Measurements from ENCODE around the gene ZDHHC11. TPM values are rescaled to one million over a fixed set of nuclear protein-coding genes. Genes with fewer than 3 reads are reported as not detected.

The ZDHHC11 gene
- total and polyA plus RNA-seq, 2 of the 4 experiments (the other 2 are of a cell fraction): 0.36 to 1.6 TPM

- no peak overlapping the region for H2AFZ ChIP-seq (replicated peaks; ENCODE audit: low read length, poor library complexity)
- no peak overlapping the region for H4K91ac ChIP-seq (ENCODE audit: insufficient read depth, low read depth, low read length)
- H3K9ac ChIP-seq (ENCODE audit: low read depth, low read length): no peak overlapping the region
- H3K9me3 ChIP-seq (ENCODE audit: control insufficient read depth, insufficient read depth, low read length): no peaks in the 10 kb centered on the region
- no peaks in the 10 kb centered on the region for H3K27me3 ChIP-seq (ENCODE audit: control insufficient read depth, insufficient read depth, low read length)
- intact Hi-C loops (cut with micrococcal nuclease) (no loop called here), in situ Hi-C loops (cut with MboI; ENCODE audit: low sequenced_read_pairs) (no loop called here), dilution Hi-C loops (cut with HindIII; ENCODE audit: low sequenced_read_pairs, unreplicated experiment) (no loop called here)
- no peak overlapping the region for H2BK5ac ChIP-seq (ENCODE audit: low read depth, low read length, poor library complexity, severe bottlenecking)
- ATAC-seq (ENCODE audit: low read depth): no peak
- no peak overlapping the region for H2AK5ac ChIP-seq (ENCODE audit: low read depth, low read length)
- H3K36me3 ChIP-seq (ENCODE audit: control insufficient read depth, insufficient read depth, low read length): peaks cover 75% of the 10 kb centered on the region
- no peak overlapping the region for H3K27ac ChIP-seq (ENCODE audit: insufficient read depth, low read length)
- no peak overlapping the region for H2BK20ac ChIP-seq (ENCODE audit: low read depth, low read length)
- no peak for DNase-seq
- H3K14ac ChIP-seq (replicated peaks; ENCODE audit: low read depth, low read length): no peak overlapping the region
- peaks cover 29% of the 10 kb centered on the region for H4K20me1 ChIP-seq (ENCODE audit: insufficient read depth, low read length)
- H3K4me3 ChIP-seq (ENCODE audit: insufficient read depth, low read depth, low read length): no peak overlapping the region
- 97% methylated on average over 14 of the region's 33 CpGs; no CpG with 5 or more reads in 1 of the 2 experiments for WGBS, 2 experiments (ENCODE audit: extremely low coverage in 2 of 2, insufficient read length in 1 of 2)
- TF ChIP-seq SMC3 (IDR thresholded peaks at IDR 0.05; ENCODE audit: low read depth, low read length): no peak
- no peak for TF ChIP-seq CTCF (conservative IDR thresholded peaks at IDR 0.05; ENCODE audit: low read depth, low read length)
- no peak for TF ChIP-seq RCOR1 (IDR thresholded peaks at IDR 0.05; ENCODE audit: insufficient replicate concordance, low read length)
- TF ChIP-seq RFX5 (IDR thresholded peaks at IDR 0.05; ENCODE audit: low read depth, low read length): no peak
- POLR2A ChIA-PET (ENCODE audit: unreplicated experiment): no interaction called here
- H3K79me1 ChIP-seq (ENCODE audit: low read depth in 1 of 2, low read length in 2 of 2): peaks cover 30 to 36% of the 10 kb centered on the region in 2 experiments
- no peak overlapping the region for H3K4me2 ChIP-seq (ENCODE audit: low read depth, low read length)
- H4K5ac ChIP-seq (ENCODE audit: low read depth, low read length): no peak overlapping the region
- CTCF ChIA-PET: no interaction called here
- H2BK120ac ChIP-seq (ENCODE audit: low read depth, low read length): no peak overlapping the region
- no peak overlapping the region for H2AK9ac ChIP-seq (replicated peaks; ENCODE audit: low read depth, low read length, poor library complexity)
- H3K4ac ChIP-seq (ENCODE audit: low read depth, low read length): no peak overlapping the region
- no peak overlapping the region for H3K18ac ChIP-seq (ENCODE audit: low read depth, low read length)
- no peak overlapping the region for H4K8ac ChIP-seq (ENCODE audit: low read depth in 2 of 2, low read length in 2 of 2)
- no peaks in the 10 kb centered on the region for H3K4me1 ChIP-seq (ENCODE audit: control insufficient read depth, insufficient read depth, low read length)
- no TSS peak for BruUV-seq (replicated peaks)
- H3K56ac ChIP-seq (ENCODE audit: extremely low read depth, insufficient read depth, low read length): no peak overlapping the region
- peaks cover 11% of the 10 kb centered on the region for H3K9me1 ChIP-seq (ENCODE audit: insufficient read depth, low read length)
- no peak overlapping the region for H2BK15ac ChIP-seq (ENCODE audit: low read depth, low read length)
- H3K23ac ChIP-seq (ENCODE audit: low read depth, low read length): no peak overlapping the region
Observed at GRCh38 chr5:882253-883183, 31.7 kb upstream of the ZDHHC11 start.
